ENCODE measurements around the gene RFNG.

RFNG gene

GRCh38 chr17:82023447-82024241 is 28.0 kb downstream of the RFNG start:
- no peak for DNase-seq

GRCh38 chr17:82022981-82023446 is 28.6 kb downstream of the RFNG start, which contains the start of gene LRRC45:
Gene LRRC45 (plus strand): TSS chr17:82023305. CDS start chr17:82023644, 339 bp downstream.
- DNase-seq = peak; percentile 100

DNA sequence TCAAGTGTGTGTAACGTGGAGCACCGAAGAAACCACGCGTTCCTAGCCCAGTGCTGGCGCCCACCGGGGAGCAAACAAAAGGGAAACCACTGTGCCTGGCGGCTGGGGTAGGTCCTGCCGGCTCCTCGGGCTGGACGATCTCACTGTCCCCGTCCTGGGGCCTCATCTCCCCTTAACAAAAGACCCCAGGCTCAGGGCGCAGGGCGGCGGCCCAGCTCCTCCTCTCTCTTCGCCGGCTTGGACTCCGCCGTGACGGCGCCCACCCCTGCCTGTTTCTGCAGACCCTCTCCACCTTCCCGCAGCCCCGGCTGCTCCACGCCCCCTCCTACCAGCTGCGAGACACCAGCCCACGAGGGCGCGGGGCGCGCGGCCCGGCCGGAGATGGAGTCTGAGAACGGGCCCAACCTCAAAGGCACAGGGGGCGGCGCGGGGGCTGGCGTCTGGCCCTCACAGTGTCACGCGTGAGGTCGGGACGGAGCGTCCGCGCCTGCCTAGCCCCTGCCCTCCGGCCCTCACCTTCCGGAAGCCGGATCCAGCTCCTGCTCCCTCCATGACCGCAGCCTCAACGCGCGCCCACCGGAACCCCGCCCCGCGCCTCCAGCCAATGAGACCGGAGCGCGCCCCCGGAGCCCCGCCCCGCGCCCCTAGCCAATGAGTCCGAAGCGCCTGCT is 29.2 kb downstream of the RFNG start, which contains the start of gene CENPX:
TSS of gene CENPX (minus strand) at position 569 of the 671 bp plus-strand sequence. CDS start at position 552, 17 bp downstream.
- no peak for DNase-seq

- no peak for DNase-seq
Measured at GRCh38 chr17:82021900-82022309, 29.7 kb downstream of the RFNG start.

DNA sequence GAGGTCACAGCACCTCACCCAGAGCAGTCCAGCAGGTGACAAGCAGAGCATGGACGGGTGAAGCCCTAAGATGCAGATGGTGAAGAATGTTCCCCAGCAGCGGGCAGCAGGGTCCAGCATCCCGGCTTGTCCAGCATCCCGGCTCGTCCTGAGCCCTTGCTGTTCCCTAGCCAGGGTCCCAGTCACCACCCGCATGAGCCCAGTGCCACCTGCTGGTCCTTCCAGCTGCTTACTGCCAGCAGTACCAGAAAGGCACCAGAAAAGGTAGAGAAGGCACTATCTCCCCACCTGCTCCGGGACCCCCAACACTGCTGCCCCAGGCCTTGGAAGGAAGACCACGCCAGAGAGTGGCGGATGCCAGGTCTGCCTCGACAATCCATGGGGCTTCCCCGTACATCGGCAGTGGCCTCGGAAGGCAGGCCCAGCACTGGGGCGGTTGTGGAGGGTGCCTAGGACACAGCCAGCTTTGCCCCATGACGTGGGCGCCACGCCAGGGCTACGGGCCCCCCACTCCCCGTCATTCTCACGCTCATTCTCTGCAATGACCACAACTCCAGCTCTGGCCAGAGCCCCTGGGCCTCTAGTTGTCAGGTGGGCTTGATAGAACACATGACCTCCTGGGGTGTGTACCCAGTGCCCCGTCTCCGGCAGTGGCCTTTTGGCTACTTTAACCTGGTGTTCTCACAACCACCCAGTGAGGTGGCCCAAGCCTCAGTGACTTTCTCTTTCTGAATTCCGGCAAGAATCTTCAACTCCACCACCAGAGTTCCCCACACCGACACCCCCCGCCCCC is 30.3 kb downstream of the RFNG start:
- peak; percentile 58 to 68 for DNase-seq

DNA sequence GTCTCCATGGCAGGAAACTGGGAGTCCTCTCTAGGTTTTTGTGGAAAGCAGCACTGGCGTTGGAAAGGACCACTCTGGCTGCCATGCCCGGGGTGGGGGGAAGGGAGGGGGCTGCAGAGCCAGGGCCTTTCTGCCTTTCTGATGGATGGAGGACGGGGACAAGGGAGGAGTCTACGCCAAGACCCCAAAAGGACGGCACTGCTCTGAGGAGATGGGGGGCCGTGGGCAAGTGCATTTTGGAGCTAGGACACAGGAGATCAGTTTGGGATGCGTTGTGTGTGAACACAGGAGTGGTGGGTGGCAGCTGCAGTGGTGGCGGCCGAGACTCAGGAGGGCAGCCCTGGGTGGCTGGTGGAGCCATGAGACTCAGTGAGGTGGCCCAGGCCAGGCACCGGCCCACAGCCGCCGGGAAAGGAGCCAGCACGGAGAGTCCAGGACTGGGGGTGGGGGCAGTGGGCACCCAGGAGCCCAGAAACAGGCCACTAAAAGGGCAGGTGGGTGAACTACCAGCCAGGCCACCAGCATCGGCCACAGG is 31.0 kb downstream of the RFNG start:
- no peak for DNase-seq

DNA sequence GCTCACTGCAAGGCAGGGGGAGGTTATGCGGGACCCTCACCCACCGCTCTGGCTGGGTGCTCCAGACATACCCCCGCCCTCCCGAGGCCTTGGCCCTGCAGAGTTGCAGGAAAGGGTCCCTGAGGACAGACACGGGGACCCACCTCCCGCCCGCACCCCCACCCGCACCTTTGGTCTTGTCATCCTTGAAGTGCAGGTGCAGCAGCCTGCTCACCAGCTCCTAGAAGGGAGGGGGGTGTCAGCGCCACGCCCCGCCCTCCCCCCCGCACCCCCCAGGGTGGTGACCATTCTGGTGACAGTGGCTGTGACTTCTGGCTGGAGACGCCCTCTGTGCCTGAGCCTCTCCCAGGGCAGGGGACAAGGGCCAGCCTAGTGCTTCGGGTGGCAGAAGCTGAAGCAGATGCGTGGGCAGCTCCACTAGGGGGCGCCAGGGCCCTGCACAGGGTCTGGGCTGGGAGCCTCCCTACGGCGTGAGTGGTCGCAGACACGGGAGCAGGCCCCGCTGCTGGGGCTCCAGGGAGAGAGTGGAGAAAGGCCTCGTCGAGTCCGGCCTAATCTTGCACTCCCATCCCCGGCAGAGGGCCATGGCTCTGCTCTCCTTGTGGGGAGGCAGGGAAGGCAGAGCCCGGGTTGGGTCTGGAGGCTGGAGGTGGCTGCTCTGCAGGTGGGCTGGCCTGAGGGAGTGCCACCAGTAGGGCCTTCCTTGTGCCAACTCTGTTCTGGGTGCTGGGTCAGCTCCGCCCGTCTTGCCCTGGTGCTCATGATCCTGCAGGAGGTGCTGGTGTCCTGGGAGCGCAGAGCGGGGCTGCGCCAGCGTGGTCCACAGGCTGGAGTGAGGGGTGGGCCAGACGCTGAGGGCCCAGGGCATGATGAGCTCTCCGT is 31.7 kb downstream of the RFNG start:
- peak; percentile 53 to 65 for DNase-seq

DNA sequence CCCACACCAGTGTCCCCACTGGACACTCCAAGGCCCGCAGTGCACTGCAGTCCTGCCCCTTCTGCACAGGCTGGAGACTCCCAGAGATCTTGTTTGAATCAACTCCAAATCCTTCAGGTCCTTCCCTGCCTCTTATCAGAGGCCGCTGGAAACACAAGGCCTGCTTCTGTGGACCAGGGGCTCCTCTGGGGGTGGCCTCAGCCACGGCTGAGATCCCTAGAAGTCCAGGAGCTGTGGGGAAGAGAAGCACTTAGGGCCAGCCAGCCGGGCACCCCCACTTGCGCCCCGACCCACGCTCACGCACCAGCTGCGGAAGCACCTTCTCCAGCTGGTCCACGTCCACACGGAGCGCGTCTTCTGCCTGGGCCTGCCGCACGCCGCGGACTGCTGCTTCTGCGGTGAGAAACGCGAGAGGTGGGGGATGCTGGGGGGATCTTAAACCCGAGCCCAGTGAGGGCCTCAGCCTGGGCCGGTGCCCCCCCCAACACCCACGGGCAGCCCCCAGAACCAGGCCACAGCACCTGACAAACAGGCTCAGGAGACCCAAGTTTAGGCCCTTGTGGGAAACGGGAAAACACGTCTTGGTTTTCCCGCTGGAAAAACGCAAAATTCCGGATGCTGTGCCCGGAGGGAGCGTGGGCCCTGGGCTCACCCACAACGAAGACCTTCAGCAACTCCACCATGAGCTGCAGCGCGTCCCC is 32.5 kb downstream of the RFNG start:
- DNase-seq = no peak

- DNase-seq = no peak
Measured at GRCh38 chr17:82018152-82018988, 33.2 kb downstream of the RFNG start.

DNA sequence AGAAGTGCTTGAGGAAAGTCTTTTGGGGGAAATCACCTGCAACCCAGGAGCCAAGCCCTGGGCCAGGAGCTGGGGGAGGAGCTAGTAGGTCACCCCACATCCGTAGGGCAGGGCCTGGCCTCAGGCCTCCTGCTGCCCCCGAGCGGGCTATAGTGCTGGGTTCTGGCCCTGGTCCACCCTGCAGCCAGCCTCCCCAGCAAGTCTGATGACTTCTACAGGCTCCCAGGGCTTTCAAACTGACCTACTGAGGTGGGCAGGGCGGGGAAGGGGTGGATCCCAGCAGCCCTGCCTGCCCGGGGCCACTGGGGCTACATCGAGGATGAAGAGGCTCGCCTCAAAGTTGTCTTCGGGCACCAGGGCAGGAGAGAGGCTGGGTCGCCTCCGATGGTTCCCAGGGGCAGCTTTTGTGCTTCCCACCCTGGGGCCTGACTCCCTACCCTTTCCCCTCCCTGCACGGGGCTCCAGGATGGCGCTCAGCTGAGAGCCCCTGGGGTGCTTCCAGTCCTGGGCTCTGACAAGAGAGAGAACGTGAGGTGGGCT is 33.9 kb downstream of the RFNG start:
- no peak for DNase-seq

DNA sequence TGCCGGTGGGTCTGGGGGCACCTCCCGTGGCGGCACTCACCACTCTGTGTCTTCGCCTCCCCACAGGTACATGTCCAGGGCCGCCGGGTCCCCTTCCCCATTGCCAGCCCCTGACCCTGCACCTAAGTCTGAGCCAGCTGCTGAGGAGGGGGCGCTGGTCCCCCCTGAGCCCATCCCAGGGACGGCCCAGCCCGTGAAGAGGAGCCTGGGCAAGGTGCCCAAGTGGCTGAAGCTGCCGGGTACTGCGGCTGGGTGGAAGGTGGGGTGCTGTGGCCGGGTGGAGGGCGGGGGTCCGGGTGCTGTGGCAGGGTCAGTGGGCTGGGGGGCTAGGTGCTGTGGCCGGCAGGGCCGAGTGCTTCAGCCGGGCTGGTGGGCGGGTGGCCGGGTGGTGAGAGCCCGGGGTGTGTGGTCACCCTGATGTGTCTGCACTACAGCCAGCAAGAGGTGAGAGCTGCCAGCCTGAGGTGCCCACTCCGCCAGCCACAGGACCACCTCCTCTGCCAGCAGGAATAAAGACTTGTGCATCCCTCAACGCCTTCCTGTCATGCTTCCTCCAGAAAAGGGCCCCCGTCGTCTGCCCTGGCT is 34.6 kb downstream of the RFNG start:
- no peak for DNase-seq

GRCh38 chr17:82016061-82016874 is 35.3 kb downstream of the RFNG start:
- no peak for DNase-seq

- no peak for DNase-seq
Measured at GRCh38 chr17:82015311-82015971, 36.2 kb downstream of the RFNG start.

- DNase-seq = no peak
Measured at GRCh38 chr17:82014971-82015310, 36.7 kb downstream of the RFNG start.

DNA sequence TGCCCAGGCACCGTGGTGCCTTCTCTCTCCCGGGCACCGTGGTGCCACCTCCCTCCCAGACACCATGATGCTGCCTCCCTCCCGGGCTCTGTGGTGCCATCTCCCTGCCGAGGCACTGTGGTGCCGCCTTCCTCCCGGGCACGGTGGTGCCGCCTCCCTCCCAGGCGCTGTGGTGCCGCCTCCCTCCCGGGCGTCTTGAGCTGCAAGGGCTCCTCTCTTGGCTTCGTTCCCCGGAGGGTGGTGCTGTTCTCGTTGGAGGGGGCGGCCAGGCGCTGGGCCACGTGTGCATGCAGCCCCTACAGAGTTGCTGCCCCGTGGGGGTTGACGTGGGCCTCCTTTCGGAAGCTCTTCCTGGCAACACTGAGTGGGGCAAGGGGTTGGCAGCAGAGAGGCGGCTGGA is 37.2 kb downstream of the RFNG start:
- no peak for DNase-seq

DNA sequence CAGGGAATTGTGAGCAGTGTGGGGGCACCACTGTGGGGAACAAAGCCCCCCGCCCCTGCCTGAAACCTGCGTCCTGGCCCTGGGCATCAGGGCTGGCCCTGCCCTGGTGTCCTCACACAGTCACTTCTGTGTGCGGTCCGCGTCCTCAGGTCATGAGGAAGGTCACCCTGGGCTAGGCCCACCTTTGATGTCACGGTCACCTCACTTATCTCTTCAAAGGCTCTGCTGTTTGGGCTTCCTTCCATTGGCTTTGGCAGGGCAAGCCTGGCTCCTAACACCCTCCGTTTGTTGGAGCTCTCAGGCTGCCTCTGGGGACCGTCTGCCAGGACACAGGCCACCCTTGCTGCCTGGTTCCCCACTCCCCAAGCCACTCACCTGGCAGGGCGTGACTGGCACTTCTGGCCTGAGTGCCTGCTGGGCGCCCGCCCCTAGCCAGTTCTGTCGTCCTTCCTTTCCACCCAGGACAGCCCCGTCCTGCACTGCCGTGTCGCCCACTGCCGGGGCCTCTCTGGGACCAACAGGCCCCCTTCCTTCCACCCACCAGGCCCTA is 37.8 kb downstream of the RFNG start:
- DNase-seq = no peak

DNA sequence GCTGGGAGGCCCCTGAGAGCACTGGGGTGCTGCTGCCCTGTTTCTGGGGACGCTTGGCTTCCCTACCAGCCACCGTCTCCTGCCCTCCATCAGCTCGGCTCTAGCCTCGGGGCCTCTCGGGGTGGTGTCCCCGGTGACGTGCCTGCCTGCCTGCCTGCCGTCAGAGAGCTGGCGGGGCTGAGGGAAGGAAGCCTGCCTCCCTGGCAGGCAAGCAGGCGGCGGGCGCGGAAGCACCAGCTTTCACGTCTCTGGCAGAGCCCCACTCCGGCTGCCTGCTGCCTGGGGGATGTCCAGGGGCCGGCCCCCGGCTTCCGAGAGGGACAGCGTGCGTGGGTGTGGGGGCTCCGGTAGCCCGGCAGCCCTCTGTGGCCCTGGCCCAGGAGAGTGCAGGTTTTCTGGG is 38.3 kb downstream of the RFNG start:
- DNase-seq = no peak
